ENCODE results near the gene MNDA.

- no peak for TF ChIP-seq EZH2 (IDR thresholded peaks at IDR 0.05; ENCODE audit: borderline replicate concordance, low read depth, low read length, poor library complexity, severe bottlenecking)
- TF ChIP-seq, protein P1, sequence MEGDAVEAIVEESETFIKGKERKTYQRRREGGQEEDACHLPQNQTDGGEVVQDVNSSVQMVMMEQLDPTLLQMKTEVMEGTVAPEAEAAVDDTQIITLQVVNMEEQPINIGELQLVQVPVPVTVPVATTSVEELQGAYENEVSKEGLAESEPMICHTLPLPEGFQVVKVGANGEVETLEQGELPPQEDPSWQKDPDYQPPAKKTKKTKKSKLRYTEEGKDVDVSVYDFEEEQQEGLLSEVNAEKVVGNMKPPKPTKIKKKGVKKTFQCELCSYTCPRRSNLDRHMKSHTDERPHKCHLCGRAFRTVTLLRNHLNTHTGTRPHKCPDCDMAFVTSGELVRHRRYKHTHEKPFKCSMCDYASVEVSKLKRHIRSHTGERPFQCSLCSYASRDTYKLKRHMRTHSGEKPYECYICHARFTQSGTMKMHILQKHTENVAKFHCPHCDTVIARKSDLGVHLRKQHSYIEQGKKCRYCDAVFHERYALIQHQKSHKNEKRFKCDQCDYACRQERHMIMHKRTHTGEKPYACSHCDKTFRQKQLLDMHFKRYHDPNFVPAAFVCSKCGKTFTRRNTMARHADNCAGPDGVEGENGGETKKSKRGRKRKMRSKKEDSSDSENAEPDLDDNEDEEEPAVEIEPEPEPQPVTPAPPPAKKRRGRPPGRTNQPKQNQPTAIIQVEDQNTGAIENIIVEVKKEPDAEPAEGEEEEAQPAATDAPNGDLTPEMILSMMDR (conservative IDR thresholded peaks at IDR 0.05; ENCODE audit: low read depth, low read length): no peak
These were observed 27.5 kb upstream of the MNDA start for GRCh38 chr1:158803678-158804077.

Measured in A673 (cell line).